ENCODE results near the gene NBPF15.
A peak's percentile ranks its signal among the peaks of the same experiment; 100 is the strongest.
"Not testable (repeated sequence)": the region's sequence is repeated elsewhere in the genome, so short reads cannot be mapped to it uniquely, and the experiment has no call there.

NBPF15 gene

DNA sequence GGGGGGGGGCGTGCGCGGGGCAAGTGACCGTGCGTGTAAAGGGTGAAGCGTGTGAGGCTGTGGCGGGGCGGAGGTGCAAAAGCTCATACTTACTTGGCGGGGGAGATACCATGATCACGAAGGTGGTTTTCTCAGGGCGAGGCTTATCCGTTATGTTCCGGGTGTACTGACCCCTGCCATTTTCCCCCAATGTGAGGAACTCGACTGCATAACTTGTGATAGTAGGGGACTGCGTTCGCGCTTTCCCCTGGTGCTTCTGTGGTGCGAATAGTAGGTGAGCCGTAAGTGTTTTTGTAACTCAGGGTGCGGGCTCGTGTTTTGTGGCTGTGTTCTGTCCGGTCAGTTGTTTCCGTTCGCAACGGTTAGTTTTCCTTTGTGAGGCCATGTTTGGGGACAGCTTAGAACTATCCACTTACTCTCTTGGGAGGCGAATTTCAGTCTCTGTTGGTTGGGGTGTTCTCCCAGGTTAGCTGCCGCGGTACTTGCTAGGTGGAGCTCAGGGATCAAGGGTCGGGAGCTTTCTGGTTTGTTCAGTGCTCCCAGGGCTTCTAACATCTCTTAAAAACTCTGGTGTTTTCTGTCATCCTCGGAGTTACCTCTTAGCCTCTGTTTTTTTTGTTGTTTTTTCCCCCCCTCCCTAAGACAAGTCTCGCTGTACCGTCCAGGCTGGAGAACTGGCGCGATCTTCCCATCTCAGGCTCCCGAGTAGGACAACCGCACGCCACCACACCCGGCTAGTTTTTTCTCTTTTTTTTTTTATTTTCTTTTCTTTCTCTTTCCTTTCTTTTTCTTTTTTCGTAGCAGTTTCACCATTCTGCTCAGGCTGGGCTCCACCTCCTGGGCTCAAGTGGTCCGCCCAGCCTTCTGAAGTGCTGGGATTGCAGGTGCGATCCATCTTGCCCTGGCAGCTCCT lies 48.7 kb downstream of the NBPF15 start:
- not testable (repeated sequence) for H3K9me2 ChIP-seq (replicated peaks; ENCODE audit: insufficient read depth, low read length); H2AFZ ChIP-seq (ENCODE audit: low read depth, low read length, severe bottlenecking); H3F3A ChIP-seq (ENCODE audit: insufficient read depth); H4K20me1 ChIP-seq (ENCODE audit: low read depth, low read length); H3K9me3 ChIP-seq (ENCODE audit: insufficient read depth, low read length); H3K27me3 ChIP-seq (ENCODE audit: low read length); H3K36me3 ChIP-seq (ENCODE audit: low read length); H3K79me2 ChIP-seq (ENCODE audit: insufficient read depth, low read length)
- Histone ChIP-seq H3K27ac (ENCODE audit: low read depth, low read length) (peak overlapping the region; percentile 75), H3K4me3 (ENCODE audit: insufficient read depth, low read length, poor library complexity, severe bottlenecking) (peak overlapping the region; percentile 28), H3K9ac (ENCODE audit: low read length) (peak overlapping the region; percentile 38), H3K4me2 (ENCODE audit: low read depth, low read length, poor library complexity, severe bottlenecking) (peak overlapping the region; percentile 49)

DNA sequence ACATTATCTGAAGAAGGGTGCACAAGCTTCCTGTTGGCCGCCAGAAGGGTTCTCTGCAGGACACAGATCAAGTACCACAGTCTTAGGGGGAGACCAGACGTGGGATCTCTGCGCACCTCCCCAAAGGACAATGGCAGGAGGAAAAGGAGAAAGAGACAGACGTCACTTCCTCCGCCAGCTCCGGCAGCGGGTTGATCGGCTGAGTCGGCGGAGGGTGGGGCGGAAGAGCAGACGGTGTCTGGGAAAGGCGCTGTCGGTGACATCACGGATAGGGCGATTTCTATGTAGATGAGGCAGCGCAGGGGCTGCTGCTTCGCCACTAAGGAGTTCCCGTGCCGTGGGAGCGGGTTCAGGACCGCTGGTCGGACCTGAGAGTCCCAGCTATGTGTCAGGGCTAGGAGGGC lies 49.4 kb downstream of the NBPF15 start:
- not testable (repeated sequence) for H3K27ac ChIP-seq (ENCODE audit: low read depth, low read length); H3K9ac ChIP-seq (ENCODE audit: low read length); H3K4me3 ChIP-seq (ENCODE audit: insufficient read depth, low read length, poor library complexity, severe bottlenecking)

DNA sequence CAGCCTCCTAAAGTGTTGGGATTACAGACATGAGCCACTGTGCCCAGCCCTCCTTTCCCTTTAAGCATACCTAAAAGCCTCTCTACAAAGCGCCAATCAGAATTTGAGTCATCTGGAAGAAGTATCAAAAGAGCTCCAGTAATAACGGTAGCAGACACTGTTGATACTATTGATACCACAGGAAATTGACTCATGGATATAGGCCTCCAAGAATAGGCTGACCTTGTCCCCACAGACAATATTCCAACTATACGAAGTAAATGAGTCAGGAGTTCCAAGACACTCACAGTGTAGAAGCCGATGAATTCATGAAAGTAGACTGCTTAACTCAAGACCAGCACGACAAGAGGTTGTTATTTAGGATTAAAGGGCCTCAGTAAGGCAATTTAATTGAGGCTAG lies 58.7 kb downstream of the NBPF15 start:
- not testable (repeated sequence) for H3K27me3 ChIP-seq (ENCODE audit: low read length); H2AFZ ChIP-seq (ENCODE audit: low read depth, low read length, severe bottlenecking); H3K9ac ChIP-seq (ENCODE audit: low read length); H3K9me3 ChIP-seq (ENCODE audit: insufficient read depth, low read length); H3K36me3 ChIP-seq (ENCODE audit: low read length); H3K79me2 ChIP-seq (ENCODE audit: insufficient read depth, low read length); H3K4me3 ChIP-seq (ENCODE audit: insufficient read depth, low read length, poor library complexity, severe bottlenecking); H3K4me2 ChIP-seq (ENCODE audit: low read depth, low read length, poor library complexity, severe bottlenecking); H3F3A ChIP-seq (ENCODE audit: insufficient read depth); H4K20me1 ChIP-seq (ENCODE audit: low read depth, low read length); H3K9me2 ChIP-seq (replicated peaks; ENCODE audit: insufficient read depth, low read length); H3K27ac ChIP-seq (ENCODE audit: low read depth, low read length)

More for the DNA sequence above, 49.4 kb downstream of the NBPF15 start:
- H3K9me3 ChIP-seq (ENCODE audit: insufficient read depth, low read length); H3K36me3 ChIP-seq (ENCODE audit: low read length); H3K79me2 ChIP-seq (ENCODE audit: insufficient read depth, low read length); H2AFZ ChIP-seq (ENCODE audit: low read depth, low read length, severe bottlenecking); H3K27me3 ChIP-seq (ENCODE audit: low read length); H4K20me1 ChIP-seq (ENCODE audit: low read depth, low read length); H3F3A ChIP-seq (ENCODE audit: insufficient read depth); H3K9me2 ChIP-seq (replicated peaks; ENCODE audit: insufficient read depth, low read length): not testable (repeated sequence)
- peak overlapping the region; percentile 33 for H3K4me2 ChIP-seq (ENCODE audit: low read depth, low read length, poor library complexity, severe bottlenecking)

DNA sequence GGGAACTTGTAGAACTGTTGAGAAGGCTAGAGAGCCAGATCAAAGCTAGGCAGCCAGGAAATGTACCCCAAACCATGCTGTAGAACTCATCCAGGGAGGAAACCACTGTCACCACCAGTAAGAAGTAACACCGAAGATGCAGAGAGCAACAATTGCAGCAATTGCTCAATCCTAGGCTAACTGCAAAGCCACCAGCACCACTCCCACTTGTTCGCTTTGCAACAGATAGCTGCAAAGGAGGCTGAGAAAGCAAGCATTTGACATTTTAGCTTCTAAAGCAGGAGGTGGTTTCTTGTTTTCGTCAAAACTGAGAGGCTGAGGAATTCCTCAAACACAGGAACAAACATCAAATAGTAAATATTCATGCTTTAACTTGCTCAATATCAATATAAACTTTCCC lies 89.8 kb downstream of the NBPF15 start:
- H3K9me2 ChIP-seq (replicated peaks; ENCODE audit: insufficient read depth, low read length); H3K27me3 ChIP-seq (ENCODE audit: low read length); H4K20me1 ChIP-seq (ENCODE audit: low read depth, low read length); H3K36me3 ChIP-seq (ENCODE audit: low read length); H3K79me2 ChIP-seq (ENCODE audit: insufficient read depth, low read length); H3K27ac ChIP-seq (ENCODE audit: low read depth, low read length); H3K9ac ChIP-seq (ENCODE audit: low read length); H2AFZ ChIP-seq (ENCODE audit: low read depth, low read length, severe bottlenecking); H3K4me2 ChIP-seq (ENCODE audit: low read depth, low read length, poor library complexity, severe bottlenecking); H3K9me3 ChIP-seq (ENCODE audit: insufficient read depth, low read length); H3F3A ChIP-seq (ENCODE audit: insufficient read depth); H3K4me3 ChIP-seq (ENCODE audit: insufficient read depth, low read length, poor library complexity, severe bottlenecking): not testable (repeated sequence)

Measured in SU-DHL-6 (cell line).